Osteoblast (primary cell): ENCODE measurements around the gene CDK5R1. TPM values are rescaled to one million over a fixed set of nuclear protein-coding genes. Genes with fewer than 3 reads are reported as not detected.

ENCODE experiments used
- DNase-seq: peaks from one replicate; pipeline ENCODE4 v3.0.0; 2011; ENCODE audit warnings: low spot score, mixed read lengths; ENCODE audit not compliant: insufficient read length; ENCODE audit errors: missing footprints
- H2AFZ ChIP-seq: 2 replicates; pipeline ENCODE4 v1.6.0; 2011; ENCODE audit warnings: mild to moderate bottlenecking, low read length
- H3K27ac ChIP-seq: 2 replicates; pipeline ENCODE4 v1.5.1; 2011; ENCODE audit warnings: mild to moderate bottlenecking, low read depth, low read length, moderate library complexity
- H3K27me3 ChIP-seq: 2 replicates; pipeline ENCODE4 v1.6.0; 2012; ENCODE audit warnings: mild to moderate bottlenecking, control low read depth, inconsistent platforms, low read length, moderate library complexity; ENCODE audit not compliant: insufficient read depth
- H3K36me3 ChIP-seq: 2 replicates; pipeline ENCODE4 v1.5.1; 2011; ENCODE audit warnings: mild to moderate bottlenecking, low read length, control low read depth, moderate library complexity; ENCODE audit not compliant: insufficient read depth
- H3K4me1 ChIP-seq: 2 replicates; pipeline ENCODE4 v1.5.1; 2011; ENCODE audit warnings: mild to moderate bottlenecking, low read length, control low read depth, moderate library complexity; ENCODE audit not compliant: insufficient read depth
- H3K4me2 ChIP-seq: 2 replicates; pipeline ENCODE4 v1.6.0; 2011; ENCODE audit warnings: mild to moderate bottlenecking, low read length; ENCODE audit not compliant: insufficient read depth
- H3K4me3 ChIP-seq: fragments of 200-600 bp; sonication (generic); 3 replicates; pipeline ENCODE4 v1.5.1; 2012; ENCODE audit warnings: mild to moderate bottlenecking, low read length, inconsistent platforms; ENCODE audit not compliant: insufficient read depth
- H3K79me2 ChIP-seq: 2 replicates; pipeline ENCODE4 v1.6.0; 2012; ENCODE audit warnings: mild to moderate bottlenecking, low read length, control low read depth, inconsistent platforms; ENCODE audit not compliant: insufficient read depth
- H3K9me3 ChIP-seq: 2 replicates; pipeline ENCODE4 v1.5.1; 2011; ENCODE audit warnings: low read depth, low read length, control low read depth
- H4K20me1 ChIP-seq: 2 replicates; pipeline ENCODE4 v1.6.0; 2012; ENCODE audit warnings: mild to moderate bottlenecking, low read length, control low read depth; ENCODE audit not compliant: insufficient read depth
- total RNA-seq: library from RNA; depleted of rRNA; stranded (reverse); fragments of >200 nt; gene quantifications from 2 replicates; pipeline ENCODE4 v1.2.3, GENCODE V29; 2012
- TF ChIP-seq, protein P1 (sequence below): IDR thresholded peaks from 2 replicates; pipeline ENCODE4 v1.5.1; 2011; ENCODE audit warnings: mild to moderate bottlenecking, low read depth, low read length, moderate library complexity; ENCODE audit errors: extremely low read depth

Gene CDK5R1
- total RNA-seq = 0.59 and 0.72 TPM in 2 replicates

- Histone ChIP-seq H3K27me3 (no peaks in the 10 kb centered on the region), H2AFZ (peak within 1 kb of the TSS; percentile 83), H3K4me2 (peak within 1 kb of the TSS; percentile 93), H4K20me1 (peaks cover 10% of the 10 kb centered on the region), H3K36me3 (peaks cover 12% of the 10 kb centered on the region), H3K4me1 (peaks cover 18% of the 10 kb centered on the region), H3K4me3 (peak within 1 kb of the TSS; percentile 76), H3K9me3 (no peaks in the 10 kb centered on the region), H3K27ac (peak within 1 kb of the TSS; percentile 42), H3K79me2 (no peaks in the 10 kb centered on the region)
- TF ChIP-seq, protein P1, sequence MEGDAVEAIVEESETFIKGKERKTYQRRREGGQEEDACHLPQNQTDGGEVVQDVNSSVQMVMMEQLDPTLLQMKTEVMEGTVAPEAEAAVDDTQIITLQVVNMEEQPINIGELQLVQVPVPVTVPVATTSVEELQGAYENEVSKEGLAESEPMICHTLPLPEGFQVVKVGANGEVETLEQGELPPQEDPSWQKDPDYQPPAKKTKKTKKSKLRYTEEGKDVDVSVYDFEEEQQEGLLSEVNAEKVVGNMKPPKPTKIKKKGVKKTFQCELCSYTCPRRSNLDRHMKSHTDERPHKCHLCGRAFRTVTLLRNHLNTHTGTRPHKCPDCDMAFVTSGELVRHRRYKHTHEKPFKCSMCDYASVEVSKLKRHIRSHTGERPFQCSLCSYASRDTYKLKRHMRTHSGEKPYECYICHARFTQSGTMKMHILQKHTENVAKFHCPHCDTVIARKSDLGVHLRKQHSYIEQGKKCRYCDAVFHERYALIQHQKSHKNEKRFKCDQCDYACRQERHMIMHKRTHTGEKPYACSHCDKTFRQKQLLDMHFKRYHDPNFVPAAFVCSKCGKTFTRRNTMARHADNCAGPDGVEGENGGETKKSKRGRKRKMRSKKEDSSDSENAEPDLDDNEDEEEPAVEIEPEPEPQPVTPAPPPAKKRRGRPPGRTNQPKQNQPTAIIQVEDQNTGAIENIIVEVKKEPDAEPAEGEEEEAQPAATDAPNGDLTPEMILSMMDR = no peak
- DNase-seq = peak; percentile 98
These were observed at the start of gene CDK5R1 for GRCh38 chr17:32486701-32487472. Gene CDK5R1 (plus strand): TSS chr17:32486993. CDS start chr17:32487621, 628 bp downstream.

GRCh38 chr17:32440722-32441121, 46.1 kb upstream of the CDK5R1 start:
- Histone ChIP-seq H3K4me1 (peaks cover 9% of the 10 kb centered on the region), H3K4me2 (no peak overlapping the region), H3K4me3 (no peak overlapping the region), H2AFZ (no peak overlapping the region), H3K27ac (no peak overlapping the region), H3K79me2 (peaks cover 13% of the 10 kb centered on the region), H3K27me3 (no peaks in the 10 kb centered on the region), H3K9me3 (no peaks in the 10 kb centered on the region), H4K20me1 (peaks cover 5% of the 10 kb centered on the region), H3K36me3 (no peaks in the 10 kb centered on the region)
- no peak for DNase-seq
- TF ChIP-seq, protein P1 = no peak

DNA sequence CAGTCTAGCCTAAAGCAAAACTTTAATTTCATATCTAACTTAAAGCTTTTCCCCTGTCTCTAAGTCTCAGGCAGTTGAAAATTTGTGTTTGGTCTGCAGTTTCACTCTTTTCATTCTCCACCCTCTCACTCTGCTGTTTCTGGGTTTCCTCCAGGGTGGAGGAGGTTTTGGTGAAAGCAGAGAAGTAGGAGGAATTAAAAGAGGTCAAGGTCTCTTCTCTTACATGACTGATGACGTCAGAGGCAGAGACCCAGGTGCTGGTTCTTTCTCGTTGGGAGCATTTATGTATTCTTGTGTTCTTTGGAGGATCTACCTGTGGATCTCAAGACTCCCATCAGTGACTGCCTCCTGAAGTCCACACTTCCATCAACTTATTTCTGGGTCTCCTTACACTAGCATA, 44.9 kb upstream of the CDK5R1 start:
- Histone ChIP-seq H3K4me2 (no peak overlapping the region), H3K27me3 (no peaks in the 10 kb centered on the region), H3K36me3 (peaks cover 2% of the 10 kb centered on the region), H3K27ac (no peak overlapping the region), H2AFZ (no peak overlapping the region), H3K4me1 (peaks cover 17% of the 10 kb centered on the region), H3K4me3 (no peak overlapping the region), H3K9me3 (no peaks in the 10 kb centered on the region), H3K79me2 (peaks cover 25% of the 10 kb centered on the region), H4K20me1 (peaks cover 15% of the 10 kb centered on the region)
- DNase-seq = no peak
- TF ChIP-seq, protein P1 = no peak

GRCh38 chr17:32443827-32444300, 42.9 kb upstream of the CDK5R1 start:
- Histone ChIP-seq H3K36me3 (peaks cover 11% of the 10 kb centered on the region), H3K4me1 (peaks cover 17% of the 10 kb centered on the region), H3K4me3 (peak overlapping the region; percentile 88), H3K9me3 (no peaks in the 10 kb centered on the region), H3K27ac (no peak overlapping the region), H2AFZ (peak overlapping the region; percentile 99), H3K79me2 (peaks cover 45% of the 10 kb centered on the region), H3K4me2 (peak overlapping the region; percentile 99), H4K20me1 (peaks cover 21% of the 10 kb centered on the region), H3K27me3 (no peaks in the 10 kb centered on the region)
- no peak for DNase-seq
- TF ChIP-seq, protein P1 = no peak
